DND-41 (cell line): ENCODE results near the gene RFTN1.

Source experiments
- ATAC-seq: fragments of 200-7000 bp; cut with Tn5 transposase; 3 replicates; pipeline ENCODE4 v1.9.1; 2021; ENCODE audit warnings: low read depth; ENCODE audit not compliant: insufficient read depth
- DNase-seq: peaks from one replicate; pipeline ENCODE4 v3.0.0-alpha.2; 2020
- H2AFZ ChIP-seq: 2 replicates; pipeline ENCODE4 v1.6.0; 2012; ENCODE audit warnings: low read depth, low read length
- H3K27ac ChIP-seq: 2 replicates; pipeline ENCODE4 v1.5.1; 2012; ENCODE audit warnings: low read length, inconsistent platforms
- H3K27me3 ChIP-seq: fragments of 200-600 bp; sonication (generic); 2 replicates; pipeline ENCODE4 v1.6.0; 2012; ENCODE audit warnings: low read length, mild to moderate bottlenecking, inconsistent platforms; ENCODE audit not compliant: insufficient read depth, poor library complexity
- H3K36me3 ChIP-seq: 2 replicates; pipeline ENCODE4 v1.5.1; 2012; ENCODE audit warnings: low read length, inconsistent platforms; ENCODE audit not compliant: insufficient read depth
- H3K4me1 ChIP-seq: 2 replicates; pipeline ENCODE4 v1.5.1; 2012; ENCODE audit warnings: mild to moderate bottlenecking, low read length; ENCODE audit not compliant: insufficient read depth
- H3K4me2 ChIP-seq: 2 replicates; pipeline ENCODE4 v1.6.0; 2012; ENCODE audit warnings: mild to moderate bottlenecking, moderate library complexity, low read length, inconsistent platforms; ENCODE audit not compliant: insufficient read depth
- H3K4me3 ChIP-seq, 2 experiments: fragments of 200-600 bp in 1 of 2; shearing (Covaris generic) in 1 of 2; 2 replicates each; pipeline ENCODE4 v1.5.1; 2012 to 2016; ENCODE audit warnings: inconsistent platforms in 2 of 2, low read length in 2 of 2, mild to moderate bottlenecking in 2 of 2, low read depth in 1 of 2, moderate library complexity in 1 of 2
- H3K79me2 ChIP-seq: 2 replicates; pipeline ENCODE4 v1.6.0; 2012; ENCODE audit warnings: low read length, inconsistent platforms; ENCODE audit not compliant: insufficient read depth
- H3K9ac ChIP-seq: 2 replicates; pipeline ENCODE4 v1.6.0; 2012; ENCODE audit warnings: low read depth, mild to moderate bottlenecking, inconsistent platforms, low read length, moderate library complexity
- H3K9me3 ChIP-seq: 2 replicates; pipeline ENCODE4 v1.5.1; 2012; ENCODE audit warnings: low read length, moderate library complexity, mild to moderate bottlenecking, inconsistent platforms; ENCODE audit not compliant: insufficient read depth, severe bottlenecking
- H4K20me1 ChIP-seq: 2 replicates; pipeline ENCODE4 v1.6.0; 2012; ENCODE audit warnings: low read length; ENCODE audit not compliant: insufficient read depth
- EZH2 ChIP-seq: IDR thresholded peaks from 3 replicates; pipeline ENCODE4 v1.6.1; 2012; ENCODE audit warnings: borderline replicate concordance, low read depth, mild to moderate bottlenecking, moderate library complexity, low read length, inconsistent platforms; ENCODE audit not compliant: severe bottlenecking
- TF ChIP-seq, protein P1 (sequence below): IDR thresholded peaks from 2 replicates; pipeline ENCODE4 v1.5.1; 2012; ENCODE audit warnings: borderline replicate concordance, low read length, moderate library complexity, mild to moderate bottlenecking; ENCODE audit not compliant: poor library complexity, severe bottlenecking; ENCODE audit errors: extremely low read depth

The RFTN1 gene

DNA sequence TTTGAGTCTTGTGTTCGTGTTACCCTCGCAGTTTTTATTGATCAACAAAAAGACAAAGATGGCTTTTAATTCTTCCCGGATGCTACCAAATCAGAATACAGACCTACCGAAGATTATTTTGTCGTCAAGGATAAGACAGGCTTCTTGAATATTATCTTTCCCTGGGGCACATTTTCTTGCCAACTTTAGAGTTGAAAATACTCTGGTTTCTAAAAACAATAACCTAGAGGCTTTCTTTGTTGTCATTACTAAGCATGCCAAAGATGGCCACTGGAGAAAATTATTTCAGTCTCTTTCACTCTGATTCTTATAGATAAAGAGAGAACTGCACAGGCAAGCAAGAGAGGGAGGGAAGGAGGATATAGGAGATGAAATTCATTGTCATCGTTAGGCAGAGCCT, 214.6 kb downstream of the RFTN1 start:
- Histone ChIP-seq H3K36me3 (peaks cover 50% of the 10 kb centered on the region), H3K9me3 (peaks cover 4% of the 10 kb centered on the region), H3K79me2 (peaks cover 25% of the 10 kb centered on the region), H3K9ac (no peak overlapping the region; the same call in 1 of the 2 replicates), H3K4me1 (peaks cover 63% of the 10 kb centered on the region), H3K4me3 (no peak overlapping the region), H3K4me2 (no peak overlapping the region), H3K27me3 (no peaks in the 10 kb centered on the region), H3K27ac (peak overlapping the region; percentile 95), H2AFZ (no peak overlapping the region), H4K20me1 (no peaks in the 10 kb centered on the region)
- DNase-seq = no peak
- TF ChIP-seq, protein P1, sequence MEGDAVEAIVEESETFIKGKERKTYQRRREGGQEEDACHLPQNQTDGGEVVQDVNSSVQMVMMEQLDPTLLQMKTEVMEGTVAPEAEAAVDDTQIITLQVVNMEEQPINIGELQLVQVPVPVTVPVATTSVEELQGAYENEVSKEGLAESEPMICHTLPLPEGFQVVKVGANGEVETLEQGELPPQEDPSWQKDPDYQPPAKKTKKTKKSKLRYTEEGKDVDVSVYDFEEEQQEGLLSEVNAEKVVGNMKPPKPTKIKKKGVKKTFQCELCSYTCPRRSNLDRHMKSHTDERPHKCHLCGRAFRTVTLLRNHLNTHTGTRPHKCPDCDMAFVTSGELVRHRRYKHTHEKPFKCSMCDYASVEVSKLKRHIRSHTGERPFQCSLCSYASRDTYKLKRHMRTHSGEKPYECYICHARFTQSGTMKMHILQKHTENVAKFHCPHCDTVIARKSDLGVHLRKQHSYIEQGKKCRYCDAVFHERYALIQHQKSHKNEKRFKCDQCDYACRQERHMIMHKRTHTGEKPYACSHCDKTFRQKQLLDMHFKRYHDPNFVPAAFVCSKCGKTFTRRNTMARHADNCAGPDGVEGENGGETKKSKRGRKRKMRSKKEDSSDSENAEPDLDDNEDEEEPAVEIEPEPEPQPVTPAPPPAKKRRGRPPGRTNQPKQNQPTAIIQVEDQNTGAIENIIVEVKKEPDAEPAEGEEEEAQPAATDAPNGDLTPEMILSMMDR = no peak
- no peak for TF ChIP-seq EZH2
- ATAC-seq = no peak

DNA sequence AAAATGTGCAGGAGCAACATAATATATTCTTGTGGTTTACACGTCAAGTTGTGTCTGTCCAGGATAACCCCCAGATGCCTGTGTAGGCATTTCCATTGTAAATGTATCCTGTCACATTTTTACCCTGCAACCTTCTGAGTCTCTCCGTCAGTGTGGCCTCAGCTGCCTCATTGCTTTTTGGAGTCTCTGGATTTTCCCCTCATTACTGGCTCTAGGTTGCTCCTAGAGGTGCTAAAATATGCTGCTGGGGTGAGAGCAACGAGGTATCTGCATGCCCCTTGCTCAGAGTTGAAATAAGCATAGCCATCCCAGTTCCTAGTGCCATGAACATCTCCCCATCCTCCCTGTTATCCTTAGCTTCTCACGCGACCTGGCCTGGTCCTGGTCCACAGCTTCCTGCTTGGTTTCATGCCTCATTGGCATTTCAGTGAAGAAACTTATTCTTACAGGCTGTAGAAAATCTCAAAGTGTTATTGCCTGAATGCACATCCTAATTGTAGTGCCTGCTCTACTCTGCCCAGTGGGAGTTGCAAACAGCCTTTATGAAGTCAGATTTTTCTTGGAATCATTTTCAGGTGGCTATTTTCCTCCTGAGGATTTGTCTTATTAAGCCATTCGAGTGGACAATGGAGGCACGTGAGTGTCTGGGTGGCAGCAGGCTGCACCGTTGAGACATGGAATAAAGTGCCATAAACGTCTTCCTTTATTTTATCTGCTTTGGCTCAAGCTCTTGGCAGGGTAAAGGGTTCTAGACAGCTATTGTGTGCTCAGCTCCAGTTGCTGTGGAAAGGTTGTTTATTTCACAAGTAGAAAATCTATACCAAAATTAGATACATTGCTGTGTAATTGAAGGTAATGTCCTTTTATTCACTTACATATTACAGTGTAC, 215.3 kb downstream of the RFTN1 start:
- TF ChIP-seq EZH2 = no peak
- H3K4me2 ChIP-seq = no peak overlapping the region
- no peak overlapping the region for H3K4me3 ChIP-seq
- peaks cover 25% of the 10 kb centered on the region for H3K79me2 ChIP-seq
- H3K9me3 ChIP-seq = peaks cover 8% of the 10 kb centered on the region
- H2AFZ ChIP-seq = no peak overlapping the region
- peaks cover 56% of the 10 kb centered on the region for H3K4me1 ChIP-seq
- no peaks in the 10 kb centered on the region for H4K20me1 ChIP-seq
- no peak for ATAC-seq
- H3K36me3 ChIP-seq = peaks cover 56% of the 10 kb centered on the region
- DNase-seq = no peak
- H3K27ac ChIP-seq = peak overlapping the region; percentile 95
- no peak overlapping the region; the same call in 1 of the 2 replicates for H3K9ac ChIP-seq
- no peaks in the 10 kb centered on the region for H3K27me3 ChIP-seq

DNA sequence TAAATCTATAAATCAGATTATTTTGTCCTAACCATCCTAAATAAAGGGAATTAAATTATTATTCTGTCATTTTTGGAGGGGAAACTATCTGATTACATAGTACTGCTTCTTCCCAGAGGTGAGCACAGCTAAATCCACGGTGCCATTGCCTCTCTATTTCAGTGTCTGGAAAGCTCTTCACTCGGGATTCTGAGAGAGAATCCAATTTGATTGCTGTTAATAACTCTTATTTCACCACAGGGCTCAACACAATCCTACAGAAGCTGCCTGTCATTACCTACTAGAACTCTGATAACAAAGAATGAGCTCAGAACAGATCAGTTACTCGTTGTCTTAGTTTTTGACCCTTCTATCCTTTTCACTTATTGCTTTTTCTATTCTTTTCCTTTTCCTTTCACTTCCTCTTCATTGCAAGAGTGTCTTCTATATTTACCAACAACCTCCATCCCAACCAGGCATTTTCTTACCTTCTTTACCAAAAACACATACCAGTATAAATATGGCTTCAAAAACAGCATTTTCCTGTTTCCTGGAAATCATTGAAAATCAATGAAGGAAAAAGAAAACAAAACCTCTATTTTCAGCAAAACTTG, 218.1 kb downstream of the RFTN1 start:
- Histone ChIP-seq H3K4me3 (no peak overlapping the region), H3K79me2 (peaks cover 32% of the 10 kb centered on the region), H3K4me1 (peaks cover 51% of the 10 kb centered on the region), H3K4me2 (no peak overlapping the region), H2AFZ (no peak overlapping the region), H3K36me3 (peaks cover 55% of the 10 kb centered on the region), H4K20me1 (no peaks in the 10 kb centered on the region), H3K27ac (peak overlapping the region; percentile 29; the same call in 1 of the 2 replicates), H3K9ac (no peak overlapping the region), H3K27me3 (no peaks in the 10 kb centered on the region), H3K9me3 (peaks cover 12% of the 10 kb centered on the region)
- TF ChIP-seq, protein P1 = no peak
- ATAC-seq (no peak), DNase-seq (no peak)

DNA sequence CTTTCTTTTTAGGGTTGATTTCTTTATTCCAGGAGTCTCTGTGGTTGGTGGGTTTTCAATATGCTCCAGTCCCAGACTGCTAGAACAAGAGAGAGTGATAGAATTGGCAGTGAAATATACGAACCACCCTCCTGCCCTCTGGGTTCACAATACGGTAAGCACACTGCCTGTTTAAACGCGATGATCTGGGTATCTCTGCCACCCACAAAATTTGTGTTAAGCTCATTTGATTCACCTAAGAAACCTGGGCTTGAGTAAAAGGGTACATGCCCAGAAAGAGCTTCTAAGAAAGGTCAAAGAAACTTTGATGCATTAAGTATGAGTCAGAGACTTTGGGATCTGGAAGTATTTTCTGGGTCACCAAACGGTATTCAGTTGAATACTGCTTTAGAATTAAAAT, 218.7 kb downstream of the RFTN1 start:
- no peak for TF ChIP-seq EZH2
- TF ChIP-seq, protein P1 = no peak
- Histone ChIP-seq H3K9ac (no peak overlapping the region), H3K9me3 (peaks cover 12% of the 10 kb centered on the region), H3K27me3 (no peaks in the 10 kb centered on the region), H3K36me3 (peaks cover 55% of the 10 kb centered on the region), H4K20me1 (no peaks in the 10 kb centered on the region), H3K79me2 (peaks cover 32% of the 10 kb centered on the region), H3K4me1 (peaks cover 51% of the 10 kb centered on the region), H3K4me2 (no peak overlapping the region), H3K4me3 (no peak overlapping the region), H3K27ac (peak overlapping the region; percentile 44), H2AFZ (no peak overlapping the region)
- DNase-seq = no peak
- ATAC-seq = no peak
